SU-DHL-6 (cell line): Measurements from ENCODE around the gene KRT16.

Source experiments
- H2AFZ ChIP-seq: fragments of 200-600 bp; sonication (generic); 2 replicates; pipeline ENCODE4 v1.6.1; 2014; ENCODE audit warnings: low read depth, mild to moderate bottlenecking, moderate library complexity, mixed read lengths, antibody characterized with exemption, low read length; ENCODE audit not compliant: severe bottlenecking
- H3F3A ChIP-seq: fragments of 200-600 bp; shearing (Covaris generic); 2 replicates; pipeline ENCODE4 v1.6.0; 2016; ENCODE audit warnings: antibody characterized with exemption, mild to moderate bottlenecking; ENCODE audit not compliant: insufficient read depth
- H3K27ac ChIP-seq: fragments of 200-600 bp; sonication (generic); 2 replicates; pipeline ENCODE4 v1.5.1; 2016; ENCODE audit warnings: low read depth, mild to moderate bottlenecking, low read length, moderate library complexity, mixed read lengths
- H3K27me3 ChIP-seq: fragments of 200-600 bp; sonication (generic), shearing (Covaris generic); 2 replicates; pipeline ENCODE4 v1.6.0; 2014; ENCODE audit warnings: mild to moderate bottlenecking, low read length
- H3K36me3 ChIP-seq: fragments of 200-600 bp; sonication (generic); 2 replicates; pipeline ENCODE4 v1.6.1; 2014; ENCODE audit warnings: mild to moderate bottlenecking, low read length, mixed read lengths
- H3K4me2 ChIP-seq: fragments of 300-600, 200-600 bp; shearing (Covaris generic), sonication (generic); 2 replicates; pipeline ENCODE4 v1.6.0; 2014; ENCODE audit warnings: low read length, low read depth, mild to moderate bottlenecking; ENCODE audit not compliant: poor library complexity, severe bottlenecking
- H3K4me3 ChIP-seq: fragments of 200-600 bp; sonication (generic); 2 replicates; pipeline ENCODE4 v1.5.1; 2014; ENCODE audit warnings: antibody characterized with exemption, low read length, mild to moderate bottlenecking, mixed read lengths; ENCODE audit not compliant: insufficient read depth, poor library complexity, severe bottlenecking
- H3K79me2 ChIP-seq: fragments of 200-600 bp; sonication (generic); 2 replicates; pipeline ENCODE4 v1.6.1; 2014; ENCODE audit warnings: mild to moderate bottlenecking, low read length, moderate library complexity; ENCODE audit not compliant: insufficient read depth
- H3K9ac ChIP-seq: fragments of 200-600 bp; sonication (generic); 2 replicates; pipeline ENCODE4 v1.7.0; 2014; ENCODE audit warnings: mild to moderate bottlenecking, low read length
- H3K9me2 ChIP-seq: fragments of 200-600 bp; sonication (generic); replicated peaks from 2 replicates; pipeline ENCODE4 v1.6.1; 2014; ENCODE audit warnings: low read length; ENCODE audit not compliant: insufficient read depth
- H3K9me3 ChIP-seq: fragments of 200-600 bp; sonication (generic); 2 replicates; pipeline ENCODE4 v1.6.1; 2014; ENCODE audit warnings: low read length, mixed read lengths; ENCODE audit not compliant: insufficient read depth
- H4K20me1 ChIP-seq: fragments of 200-600 bp; sonication (generic); 2 replicates; pipeline ENCODE4 v1.6.1; 2014; ENCODE audit warnings: low read depth, mild to moderate bottlenecking, antibody characterized with exemption, low read length, moderate library complexity, mixed read lengths
- CTCF ChIP-seq: fragments of 200-600 bp; sonication (generic); IDR thresholded peaks from one replicate; pipeline ENCODE4 v1.5.1; 2017; ENCODE audit warnings: antibody characterized with exemption, mild to moderate bottlenecking, low read length, moderate library complexity; ENCODE audit not compliant: insufficient read depth, poor library complexity, severe bottlenecking
- EZH2phosphoT487 ChIP-seq: fragments of 200-600 bp; sonication (generic), shearing (Covaris generic); conservative IDR thresholded peaks from 2 replicates; pipeline ENCODE4 v1.6.1; 2018; ENCODE audit warnings: mild to moderate bottlenecking, antibody characterized with exemption, low read length, moderate library complexity, mixed read lengths

Gene KRT16

GRCh38 chr17:41580687-41581365 is 31.7 kb downstream of the KRT16 start:
- TF ChIP-seq EZH2phosphoT487 (no peak), CTCF (no peak)
- Histone ChIP-seq H3K9ac (no peak overlapping the region), H3K4me2 (no peak overlapping the region), H3K4me3 (no peak overlapping the region), H4K20me1 (no peaks in the 10 kb centered on the region), H3K9me3 (no peaks in the 10 kb centered on the region), H3K36me3 (no peaks in the 10 kb centered on the region), H2AFZ (no peak overlapping the region), H3F3A (no peaks in the 10 kb centered on the region), H3K27me3 (no peaks in the 10 kb centered on the region), H3K27ac (no peak overlapping the region), H3K79me2 (no peaks in the 10 kb centered on the region), H3K9me2 (no peaks in the 10 kb centered on the region)

- H3K4me3 ChIP-seq = no peak overlapping the region
- TF ChIP-seq EZH2phosphoT487 (no peak), CTCF (no peak)
- no peaks in the 10 kb centered on the region for H3K9me3 ChIP-seq
- no peak overlapping the region for H3K27ac ChIP-seq
- H3K9me2 ChIP-seq = no peaks in the 10 kb centered on the region
- H4K20me1 ChIP-seq = no peaks in the 10 kb centered on the region
- H3K27me3 ChIP-seq = no peaks in the 10 kb centered on the region
- no peaks in the 10 kb centered on the region for H3K79me2 ChIP-seq
- no peaks in the 10 kb centered on the region for H3K36me3 ChIP-seq
- no peak overlapping the region for H3K4me2 ChIP-seq
- H3F3A ChIP-seq = no peaks in the 10 kb centered on the region
- no peak overlapping the region for H2AFZ ChIP-seq
- H3K9ac ChIP-seq = no peak overlapping the region
These were observed 32.4 kb downstream of the KRT16 start for GRCh38 chr17:41580244-41580575.

- no peaks in the 10 kb centered on the region for H3F3A ChIP-seq
- no peaks in the 10 kb centered on the region for H4K20me1 ChIP-seq
- peak overlapping the region; percentile 34 for H3K4me2 ChIP-seq
- H3K9ac ChIP-seq = no peak overlapping the region
- H3K4me3 ChIP-seq = no peak overlapping the region
- H3K79me2 ChIP-seq = no peaks in the 10 kb centered on the region
- no peaks in the 10 kb centered on the region for H3K27me3 ChIP-seq
- TF ChIP-seq EZH2phosphoT487 (no peak), CTCF (peak; percentile 34)
- no peak overlapping the region for H3K27ac ChIP-seq
- peak overlapping the region; percentile 52 for H2AFZ ChIP-seq
- no peaks in the 10 kb centered on the region for H3K9me2 ChIP-seq
- no peaks in the 10 kb centered on the region for H3K36me3 ChIP-seq
- H3K9me3 ChIP-seq = no peaks in the 10 kb centered on the region
These were observed 32.9 kb downstream of the KRT16 start for GRCh38 chr17:41579484-41580243.
